HG03378 (cell line): ENCODE measurements around the gene CHD9.
"Not testable (repeated sequence)": the region's sequence is repeated elsewhere in the genome, so short reads cannot be mapped to it uniquely, and the experiment has no call there.

Source experiments
- ATAC-seq: cut with Tn5 transposase; IDR thresholded peaks from one replicate; pipeline ENCODE4 v1.9.1; 2021; ENCODE audit warnings: mild to moderate bottlenecking, moderate library complexity; ENCODE audit not compliant: unreplicated experiment

Gene CHD9, protein sequence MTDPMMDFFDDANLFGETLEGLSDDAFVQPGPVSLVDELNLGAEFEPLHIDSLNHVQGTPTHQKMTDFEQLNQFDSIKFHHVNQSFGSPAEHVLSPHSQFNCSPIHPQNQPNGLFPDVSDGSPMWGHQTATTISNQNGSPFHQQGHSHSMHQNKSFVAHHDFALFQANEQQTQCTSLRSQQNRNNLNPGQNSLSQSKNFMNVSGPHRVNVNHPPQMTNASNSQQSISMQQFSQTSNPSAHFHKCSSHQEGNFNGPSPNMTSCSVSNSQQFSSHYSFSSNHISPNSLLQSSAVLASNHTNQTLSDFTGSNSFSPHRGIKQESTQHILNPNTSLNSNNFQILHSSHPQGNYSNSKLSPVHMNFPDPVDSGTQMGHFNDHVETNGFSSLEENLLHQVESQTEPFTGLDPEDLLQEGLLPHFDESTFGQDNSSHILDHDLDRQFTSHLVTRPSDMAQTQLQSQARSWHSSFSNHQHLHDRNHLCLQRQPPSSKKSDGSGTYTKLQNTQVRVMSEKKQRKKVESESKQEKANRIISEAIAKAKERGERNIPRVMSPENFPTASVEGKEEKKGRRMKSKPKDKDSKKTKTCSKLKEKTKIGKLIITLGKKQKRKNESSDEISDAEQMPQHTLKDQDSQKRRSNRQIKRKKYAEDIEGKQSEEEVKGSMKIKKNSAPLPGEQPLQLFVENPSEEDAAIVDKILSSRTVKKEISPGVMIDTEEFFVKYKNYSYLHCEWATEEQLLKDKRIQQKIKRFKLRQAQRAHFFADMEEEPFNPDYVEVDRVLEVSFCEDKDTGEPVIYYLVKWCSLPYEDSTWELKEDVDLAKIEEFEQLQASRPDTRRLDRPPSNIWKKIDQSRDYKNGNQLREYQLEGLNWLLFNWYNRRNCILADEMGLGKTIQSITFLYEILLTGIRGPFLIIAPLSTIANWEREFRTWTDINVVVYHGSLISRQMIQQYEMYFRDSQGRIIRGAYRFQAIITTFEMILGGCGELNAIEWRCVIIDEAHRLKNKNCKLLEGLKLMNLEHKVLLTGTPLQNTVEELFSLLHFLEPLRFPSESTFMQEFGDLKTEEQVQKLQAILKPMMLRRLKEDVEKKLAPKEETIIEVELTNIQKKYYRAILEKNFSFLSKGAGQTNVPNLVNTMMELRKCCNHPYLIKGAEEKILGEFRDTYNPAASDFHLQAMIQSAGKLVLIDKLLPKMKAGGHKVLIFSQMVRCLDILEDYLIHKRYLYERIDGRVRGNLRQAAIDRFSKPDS (N-terminal part only)

DNA sequence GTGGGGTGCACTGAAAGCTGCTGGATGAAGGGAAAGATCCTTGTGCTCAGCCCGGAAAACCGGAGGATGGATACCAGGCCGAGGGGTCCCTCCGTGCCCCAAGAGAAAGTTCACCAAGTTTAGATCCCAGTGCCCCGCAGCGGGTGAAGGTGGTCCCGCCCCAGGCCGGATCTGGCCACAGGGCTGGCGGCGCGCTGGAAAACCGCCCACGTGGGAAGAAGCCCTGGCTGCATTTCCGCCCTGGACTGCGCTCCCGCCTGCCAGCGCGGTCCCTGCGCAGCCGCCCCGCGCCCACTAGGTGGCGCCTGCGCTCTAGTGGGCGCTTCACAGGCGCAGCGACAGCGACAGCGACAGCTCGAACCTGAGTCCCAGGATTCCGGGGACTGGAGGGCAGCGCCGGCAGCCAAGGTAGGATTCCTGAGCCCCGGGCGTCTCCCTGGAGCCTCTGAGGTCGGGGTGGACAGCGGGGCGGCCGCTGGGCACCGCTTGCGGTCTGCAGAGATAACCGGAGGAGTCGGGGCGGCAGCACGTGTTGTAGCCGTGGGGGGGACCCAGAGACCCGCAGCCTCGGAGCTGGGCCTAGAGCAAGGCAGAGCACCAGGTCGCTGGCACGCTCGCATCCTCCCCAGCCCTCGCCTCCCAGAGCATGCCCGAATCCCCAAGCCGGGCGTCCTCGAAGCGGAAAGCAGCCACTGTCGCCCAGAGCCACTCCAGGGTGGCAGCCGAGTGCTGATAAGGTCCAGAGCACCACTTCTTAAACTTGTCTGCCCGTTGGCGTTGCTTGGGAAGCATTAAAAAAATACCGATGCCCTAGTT, at the start of gene CHD9:
Gene CHD9 (plus strand): TSS at position 322 of the 816 bp plus-strand sequence. CDS start 101,099 bp downstream, outside the sequence.
- peak; percentile 52 for ATAC-seq

DNA sequence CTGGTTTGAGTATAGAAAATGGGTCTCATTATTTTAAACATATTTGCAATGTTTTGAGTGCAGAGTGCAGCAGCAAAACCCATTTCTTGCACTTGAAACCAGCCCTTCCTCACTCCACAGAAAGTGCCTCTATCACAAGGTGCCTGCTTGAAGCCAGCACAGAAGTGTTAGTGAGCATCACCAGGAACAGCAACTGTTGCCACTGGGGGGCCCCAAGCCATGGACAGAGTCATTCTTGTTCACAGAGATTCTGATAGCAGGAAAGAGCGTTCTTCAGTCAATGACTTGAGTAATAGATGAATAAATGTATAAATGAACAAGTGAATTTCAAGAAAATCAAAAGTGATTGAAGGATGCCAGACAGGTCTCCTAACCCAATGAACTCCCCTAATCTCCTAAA, 47.7 kb upstream of the CHD9 start:
- no peak for ATAC-seq

DNA sequence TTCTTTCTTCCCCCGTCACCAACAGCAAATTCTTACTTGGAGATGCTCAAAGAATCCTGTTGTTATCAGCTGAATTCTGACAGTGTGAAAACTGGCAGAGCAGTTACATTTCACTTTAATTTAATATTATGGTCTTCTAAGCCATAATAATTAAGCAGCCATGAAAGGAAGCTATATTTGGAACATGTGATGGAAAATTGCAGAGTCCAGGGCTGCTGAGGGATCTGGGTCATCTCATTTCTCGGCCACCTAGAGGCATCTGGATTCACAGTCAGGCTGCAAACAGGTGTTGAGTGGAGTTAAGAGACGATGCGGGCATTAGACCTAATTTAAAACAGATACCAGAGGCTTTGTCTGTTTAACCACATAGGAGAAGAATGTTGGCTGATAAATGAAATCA, 40.5 kb upstream of the CHD9 start:
- ATAC-seq: no peak

DNA sequence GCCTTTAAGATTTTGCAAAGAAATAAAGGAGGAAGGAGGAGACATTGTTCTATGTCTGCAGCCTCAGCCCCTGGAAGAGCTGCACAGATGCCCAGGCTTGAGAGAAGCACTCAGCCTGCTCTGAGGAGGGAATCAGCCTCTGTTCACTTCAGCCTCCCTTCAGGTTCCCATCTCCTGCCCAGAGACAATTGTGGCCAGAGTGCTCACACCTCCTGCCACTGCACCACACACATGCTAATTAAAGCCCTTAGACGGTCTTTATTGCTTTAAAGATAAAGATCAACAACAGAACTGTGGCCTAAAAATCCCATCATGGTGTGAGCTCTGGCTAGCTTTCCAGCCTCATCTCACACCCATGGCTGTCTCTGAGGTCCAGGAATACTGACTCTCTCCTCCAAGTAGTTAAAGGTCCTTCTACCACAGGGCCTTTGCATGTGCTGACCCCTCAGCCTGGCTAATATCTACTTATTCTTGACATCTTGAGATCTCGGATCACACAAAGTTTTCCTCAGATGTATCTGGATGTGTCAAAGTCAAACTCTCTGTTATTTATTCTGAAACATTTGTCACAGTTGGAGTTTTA, 35.9 kb upstream of the CHD9 start:
- no peak for ATAC-seq

DNA sequence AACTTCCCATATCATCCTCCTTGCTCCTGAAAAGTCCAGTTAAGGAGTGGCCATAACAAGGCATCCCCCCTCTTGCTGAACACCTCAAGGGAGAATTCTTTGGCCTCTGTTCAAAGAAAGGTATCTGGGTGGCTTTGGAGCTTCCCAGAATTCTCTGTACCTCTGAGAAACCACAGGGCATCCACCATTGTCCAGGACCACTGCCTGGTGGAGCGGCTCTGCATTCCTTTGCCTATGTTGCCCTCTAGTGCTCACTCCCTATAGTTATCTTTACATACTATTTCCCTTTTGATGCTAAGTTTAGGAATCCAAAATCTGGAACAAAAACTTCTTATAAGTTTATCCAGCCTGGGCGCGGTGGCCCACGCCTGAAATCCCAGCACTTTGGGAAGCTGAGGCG, 32.4 kb upstream of the CHD9 start:
- no peak for ATAC-seq

DNA sequence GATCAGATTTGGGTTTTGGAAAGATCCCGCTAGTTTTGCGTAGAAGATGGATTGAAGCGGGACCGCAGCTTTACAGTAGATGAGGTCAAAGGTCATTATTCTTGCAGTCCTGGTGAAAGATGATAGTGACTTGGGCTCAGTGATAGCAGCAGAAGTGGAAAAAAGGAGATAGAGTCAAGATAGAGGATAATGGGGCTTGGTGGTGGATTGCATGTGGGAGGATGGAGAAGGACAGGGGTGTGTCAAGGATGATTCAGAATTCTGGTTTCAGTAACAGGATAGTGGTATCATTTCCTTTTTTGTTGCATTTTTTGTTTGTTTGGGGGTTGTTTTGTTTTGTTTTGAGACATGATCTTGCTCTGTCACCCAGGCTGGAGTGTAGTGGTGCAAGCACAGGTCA, 30.7 kb upstream of the CHD9 start:
- ATAC-seq: peak; percentile 48

DNA sequence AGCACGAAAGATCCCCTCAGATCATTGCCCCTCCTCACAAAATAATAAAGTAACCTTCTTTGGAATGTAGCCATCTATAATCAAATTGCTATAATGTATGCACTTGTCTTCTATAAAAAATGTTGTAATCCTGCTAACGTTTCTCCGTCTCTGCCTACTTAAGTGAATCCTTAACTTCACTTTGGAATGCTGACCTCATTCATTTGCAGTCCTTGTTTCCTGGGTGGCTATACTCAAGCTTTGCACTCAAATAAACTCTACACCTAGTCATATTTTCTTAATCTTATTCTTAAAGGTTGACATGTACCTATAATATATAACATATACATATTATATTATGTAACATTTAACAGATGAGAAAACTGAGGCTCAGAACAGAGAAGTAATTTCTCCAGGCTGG, 24.8 kb upstream of the CHD9 start:
- ATAC-seq: no peak

DNA sequence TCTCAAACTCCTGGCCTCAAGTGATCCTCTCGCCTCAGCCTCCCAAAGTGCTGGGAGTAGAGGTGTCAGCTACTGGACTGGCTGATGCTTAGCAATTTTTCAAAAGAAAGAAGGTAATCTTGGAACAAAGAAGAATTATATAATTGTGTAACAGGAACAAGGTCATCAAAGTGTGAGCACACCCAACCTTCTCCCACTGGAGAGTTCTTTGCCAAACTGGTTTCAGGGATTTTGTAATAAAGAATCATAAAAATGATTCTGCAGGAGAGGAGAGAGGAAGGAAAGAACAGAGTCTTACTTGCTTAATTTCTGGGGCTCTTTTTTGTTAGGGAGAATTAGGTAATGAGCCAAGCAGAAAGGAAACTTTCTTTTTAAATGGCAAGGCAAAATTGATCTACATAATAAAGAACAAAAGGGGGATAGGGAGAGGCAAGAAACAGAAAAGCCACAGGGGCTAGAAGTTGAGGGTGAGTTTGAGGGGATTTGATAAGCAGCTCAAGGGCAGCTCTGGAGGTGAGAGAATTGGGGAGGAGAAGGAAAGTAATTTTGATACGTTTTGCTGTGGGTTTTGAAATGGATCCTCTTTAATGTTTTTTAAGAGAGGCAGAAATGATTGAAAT, 23.4 kb upstream of the CHD9 start:
- ATAC-seq: no peak

DNA sequence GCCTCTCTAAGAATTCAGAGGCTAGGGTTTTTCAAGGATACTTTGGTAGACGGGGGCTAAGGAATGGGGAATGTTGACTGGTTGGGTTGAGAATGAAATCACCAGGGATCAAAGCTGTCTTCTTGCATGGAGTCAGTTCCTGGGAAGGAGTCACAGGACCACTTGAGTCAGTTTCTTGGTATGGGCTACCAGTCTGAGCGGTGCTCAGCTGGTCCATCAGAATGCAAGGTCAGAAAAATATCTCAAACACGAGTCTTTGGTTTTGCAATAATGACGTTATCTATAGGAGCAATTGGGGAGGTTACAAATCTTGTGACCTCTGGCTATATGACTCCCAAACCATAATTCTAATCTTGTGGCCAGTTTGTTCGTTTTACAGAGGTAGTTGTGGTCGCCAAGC, 20.5 kb upstream of the CHD9 start:
- no peak for ATAC-seq

DNA sequence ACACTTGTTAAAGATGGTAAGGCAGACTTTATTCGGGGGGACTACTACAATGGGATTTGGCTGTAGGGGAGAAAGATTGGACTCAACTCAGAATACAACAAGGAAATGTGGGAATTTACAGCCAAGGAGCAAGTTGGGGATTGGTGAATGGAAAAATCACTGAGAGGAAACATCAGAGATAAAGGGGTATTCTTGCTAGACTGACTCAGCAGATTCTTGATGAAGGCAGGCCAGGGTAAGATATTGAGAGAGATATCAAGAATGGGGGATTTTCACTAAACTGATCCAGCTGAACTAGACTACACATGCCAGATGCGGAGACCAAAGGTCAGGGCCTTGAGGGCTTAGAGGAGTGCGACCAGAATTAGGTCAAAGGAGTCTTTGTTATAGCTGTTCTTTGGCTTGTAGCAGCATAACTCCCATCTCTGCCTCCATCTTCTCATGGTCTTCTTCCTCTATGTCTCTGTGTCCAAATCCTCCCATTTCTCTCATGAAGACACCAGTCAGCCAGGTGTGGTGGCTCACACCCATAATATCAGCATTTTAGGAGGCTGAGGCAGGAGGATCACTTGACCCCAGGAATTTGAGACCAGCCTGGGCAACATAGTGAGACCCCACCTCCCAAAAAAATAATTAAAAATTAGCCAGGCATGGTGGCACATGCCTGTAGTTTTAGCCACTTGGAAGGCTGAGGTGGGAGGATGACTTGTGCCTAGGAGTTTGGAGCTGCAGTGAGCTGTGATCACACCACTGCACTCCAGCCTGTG, 19.4 kb upstream of the CHD9 start:
- no peak for ATAC-seq

DNA sequence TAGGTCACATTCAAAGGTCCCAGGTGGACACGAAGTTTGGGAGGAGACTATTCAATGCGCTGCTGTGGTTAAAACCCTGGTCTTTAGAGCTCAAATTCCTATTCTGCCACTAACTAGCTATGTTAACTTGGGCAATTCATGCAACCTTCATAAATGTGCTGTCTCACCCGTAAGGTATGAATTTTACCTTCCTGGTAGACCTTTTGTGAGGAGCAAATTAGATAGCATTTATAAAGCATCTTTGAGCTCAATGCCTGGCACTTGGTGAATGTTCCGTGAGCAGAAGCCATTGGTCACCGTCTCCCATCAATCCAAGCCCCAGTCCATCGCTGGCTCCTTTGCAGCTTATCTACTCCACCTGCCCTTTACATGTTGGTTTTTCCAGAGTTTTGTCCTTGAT, 18.7 kb upstream of the CHD9 start:
- ATAC-seq: no peak

DNA sequence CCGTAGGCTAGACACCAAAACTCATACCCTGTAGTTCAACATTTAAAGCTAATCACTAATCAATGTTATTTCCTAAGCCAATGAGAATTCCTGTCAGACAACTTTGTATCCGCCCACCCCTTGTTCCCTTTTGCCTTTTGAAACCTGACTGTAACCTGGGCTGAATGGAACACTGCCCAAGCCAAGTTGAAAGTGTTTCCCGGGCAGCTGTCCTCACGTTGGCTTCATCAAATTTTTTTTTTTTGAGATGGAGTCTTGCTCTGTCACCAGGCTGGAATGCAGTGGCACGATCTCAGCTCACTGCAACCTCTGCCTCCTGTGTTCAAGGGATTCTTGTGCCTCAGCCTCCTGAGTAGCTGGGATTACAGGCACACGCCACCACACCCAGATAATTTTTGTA, 18.1 kb upstream of the CHD9 start:
- ATAC-seq: not testable (repeated sequence)

DNA sequence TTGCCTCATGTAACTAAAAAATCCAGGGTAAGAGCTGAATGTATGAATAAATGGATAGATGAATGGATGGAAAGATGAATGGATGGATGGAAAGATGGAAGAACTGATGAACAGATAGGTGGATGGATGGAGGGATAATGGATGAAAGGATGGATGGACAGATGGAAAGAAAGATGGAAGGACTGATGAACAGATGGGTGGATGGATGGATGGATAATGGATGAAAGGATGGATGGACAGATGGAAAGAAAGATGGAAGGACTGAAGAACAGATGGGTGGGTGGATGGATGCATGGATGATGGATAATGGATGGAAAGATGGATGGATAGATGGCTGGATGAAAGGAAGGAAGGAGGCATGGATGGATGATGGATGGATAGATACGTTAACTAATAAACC, 14.0 kb upstream of the CHD9 start:
- ATAC-seq: no peak

DNA sequence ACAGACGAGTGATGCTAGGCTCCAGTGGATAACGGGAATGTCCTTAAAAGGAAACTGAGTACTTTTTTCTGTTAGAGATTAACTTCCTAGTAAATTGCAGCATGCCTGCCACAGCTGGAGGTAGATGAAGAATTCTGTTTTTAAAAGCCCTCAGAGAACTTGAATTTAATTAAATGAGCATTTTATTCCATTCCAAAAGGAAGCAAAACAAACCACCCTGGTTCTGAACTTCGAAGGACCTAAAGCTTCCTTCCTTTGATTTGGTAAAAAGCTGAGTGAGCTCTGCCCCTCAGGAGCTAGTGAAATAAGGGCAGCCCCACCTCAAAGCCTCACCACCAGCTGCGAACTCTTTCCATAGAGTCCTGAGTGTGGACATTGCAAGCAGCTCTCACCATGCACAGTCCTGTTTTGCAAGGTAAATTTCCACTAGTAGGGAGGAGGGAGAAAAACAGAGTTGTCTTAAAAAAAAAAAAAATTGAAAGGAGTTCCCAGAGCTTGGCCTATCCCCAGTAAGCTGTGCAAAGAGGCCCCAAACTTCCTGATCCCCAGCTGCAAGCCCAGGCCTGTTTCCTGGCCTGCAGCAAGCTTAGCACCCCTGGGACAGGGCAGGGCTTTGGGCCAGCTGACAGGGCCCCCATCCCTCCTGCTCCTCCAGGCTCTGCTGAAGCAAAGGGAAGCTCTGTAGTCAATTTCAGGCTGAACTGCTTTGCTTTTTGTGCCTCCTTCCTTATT, 13.3 kb upstream of the CHD9 start:
- ATAC-seq: peak; percentile 46

DNA sequence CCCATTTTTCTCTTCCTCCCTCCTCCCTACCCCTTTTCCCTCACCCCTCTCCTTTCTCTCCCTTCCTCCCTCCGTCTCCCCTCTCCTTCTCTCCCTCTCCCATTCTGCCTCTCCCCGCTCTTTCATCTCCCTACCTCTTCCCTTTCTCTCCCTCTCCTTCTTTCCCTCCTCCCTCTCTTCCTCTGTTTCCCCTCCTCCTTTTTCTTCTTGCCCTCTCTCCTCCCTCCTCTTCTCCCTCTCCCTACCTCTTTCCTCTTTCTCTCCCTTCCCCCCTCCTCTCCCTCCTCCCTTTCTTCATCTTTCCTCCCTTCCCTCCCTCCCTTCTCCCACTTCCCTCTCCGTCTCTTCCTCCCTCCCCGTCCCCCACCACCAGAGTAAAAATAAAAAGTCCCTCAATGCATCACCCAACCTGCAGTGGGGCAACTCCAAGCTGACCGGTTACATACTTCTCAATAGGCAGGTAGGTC, 12.5 kb upstream of the CHD9 start:
- ATAC-seq: no peak

DNA sequence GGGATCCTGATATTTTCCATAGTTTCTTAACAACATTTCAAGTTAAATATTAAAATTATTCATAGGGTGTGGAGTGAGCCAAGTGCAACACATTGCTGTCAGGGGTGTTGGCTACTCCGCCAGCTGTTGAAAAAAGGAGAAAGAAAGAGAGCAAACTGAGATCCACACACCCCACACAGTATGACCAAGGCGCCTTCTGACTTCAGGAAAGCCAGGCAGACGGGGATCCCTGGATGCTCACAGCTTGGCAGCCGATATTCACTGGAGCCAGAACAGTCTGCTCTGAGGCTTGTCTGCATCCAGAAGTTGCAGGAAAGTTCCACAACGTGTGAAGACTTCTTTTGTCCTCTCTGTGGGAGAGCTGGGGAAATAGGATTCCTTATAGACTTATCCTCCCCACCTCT, 11.4 kb upstream of the CHD9 start:
- ATAC-seq: no peak

DNA sequence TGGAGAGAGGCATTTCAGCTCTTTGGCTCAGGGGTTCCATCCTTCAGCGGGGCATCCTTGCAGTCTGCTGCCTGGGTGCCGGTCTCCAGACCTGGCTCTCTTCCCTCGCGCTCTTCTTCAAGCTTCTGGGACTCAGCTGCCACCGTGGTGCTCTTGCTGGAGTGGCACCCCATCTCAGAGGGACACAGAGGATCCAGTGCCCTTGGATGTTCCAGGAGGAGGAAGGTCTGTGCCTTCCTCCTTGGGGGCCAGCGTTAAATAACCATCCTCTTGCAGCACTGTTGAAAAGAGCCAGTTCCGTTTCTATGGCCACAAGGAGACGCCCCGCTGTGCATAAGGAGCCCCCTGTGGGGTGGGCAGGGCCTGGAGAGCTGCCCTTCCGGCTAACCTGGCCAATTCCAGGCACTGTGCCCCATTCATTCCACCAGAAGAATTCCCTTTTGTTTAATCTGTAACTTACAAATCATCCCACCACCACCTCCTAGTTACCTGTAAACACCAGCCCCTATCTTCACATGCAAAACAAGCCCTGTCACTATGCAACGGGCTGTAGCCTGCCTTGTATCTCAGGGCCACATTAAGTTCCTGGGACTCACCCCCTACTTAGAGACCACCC, 10.7 kb upstream of the CHD9 start:
- ATAC-seq: no peak
